NK-92 treated with Interleukin-12 subunit alpha and Interleukin-12 subunit beta, amount 100 ng/mL, for 24 hours (cell line): ENCODE data around the gene INKA2.

Experiments
- DNase-seq: peaks from one replicate; lab custom pipeline; 2025; lab: John Stamatoyannopoulos, UW

Gene INKA2

GRCh38 chr1:111733183-111733991 is 5.8 kb downstream of the INKA2 start:
- no peak for DNase-seq

- DNase-seq = no peak
These were observed 6.5 kb downstream of the INKA2 start for GRCh38 chr1:111732718-111733117.

GRCh38 chr1:111731956-111732355 is 7.2 kb downstream of the INKA2 start:
- DNase-seq = no peak

GRCh38 chr1:111730706-111731105 is 8.5 kb downstream of the INKA2 start:
- no peak for DNase-seq

- DNase-seq = no peak
These were observed 9.1 kb downstream of the INKA2 start for GRCh38 chr1:111729946-111730681.

GRCh38 chr1:111729271-111729921 is 9.8 kb downstream of the INKA2 start:
- no peak for DNase-seq

GRCh38 chr1:111727056-111727455 is 12.1 kb downstream of the INKA2 start:
- no peak for DNase-seq

- DNase-seq = no peak
These were observed 14.0 kb downstream of the INKA2 start for GRCh38 chr1:111725192-111725591.

- no peak for DNase-seq
These were observed 15.3 kb downstream of the INKA2 start for GRCh38 chr1:111723871-111724270.

GRCh38 chr1:111723091-111723806 is 15.9 kb downstream of the INKA2 start:
- no peak for DNase-seq

- DNase-seq = no peak
These were observed 18.0 kb downstream of the INKA2 start for GRCh38 chr1:111720977-111721786.

GRCh38 chr1:111720274-111720976 is 18.8 kb downstream of the INKA2 start:
- DNase-seq = no peak

GRCh38 chr1:111719674-111720132 is 19.5 kb downstream of the INKA2 start:
- DNase-seq = no peak

GRCh38 chr1:111719135-111719534 is 20.1 kb downstream of the INKA2 start:
- no peak for DNase-seq

GRCh38 chr1:111717450-111717849 is 21.7 kb downstream of the INKA2 start:
- DNase-seq = no peak

GRCh38 chr1:111716333-111716732 is 22.9 kb downstream of the INKA2 start:
- DNase-seq = no peak

- DNase-seq = no peak
These were observed 29.2 kb downstream of the INKA2 start for GRCh38 chr1:111709986-111710385.

GRCh38 chr1:111707906-111708305 is 31.3 kb downstream of the INKA2 start:
- no peak for DNase-seq

- no peak for DNase-seq
These were observed 32.3 kb downstream of the INKA2 start for GRCh38 chr1:111706921-111707320.

GRCh38 chr1:111705841-111706240 is 33.4 kb downstream of the INKA2 start:
- no peak for DNase-seq

- no peak for DNase-seq
These were observed 34.4 kb downstream of the INKA2 start for GRCh38 chr1:111704776-111705175.
